ENCODE data around the gene DHRSX.

The DHRSX gene

DNA sequence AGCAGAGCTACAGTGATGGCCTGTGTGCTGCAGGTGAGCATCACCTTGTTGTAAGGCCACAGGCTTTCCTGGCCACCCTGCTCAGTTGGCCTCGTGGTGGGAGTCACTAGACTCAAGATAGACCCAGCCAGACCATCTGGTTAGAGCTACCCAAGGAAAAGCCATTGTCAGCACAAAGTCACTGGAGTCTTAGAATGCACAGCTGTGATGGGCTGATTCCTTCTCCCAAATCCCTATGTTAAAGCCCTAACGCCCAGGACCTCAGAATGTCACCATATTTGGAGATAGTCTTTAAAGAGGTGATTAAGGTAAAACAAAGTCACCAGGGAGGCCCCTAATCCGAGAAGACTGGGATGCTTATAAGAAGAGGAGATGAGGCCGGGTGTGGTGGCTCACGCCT is 173.4 kb downstream of the DHRSX start:
- H3K27me3 ChIP-seq = no peaks in the 10 kb centered on the region
- peaks cover 11 to 62% (median 41%) of the 10 kb centered on the region in 11 experiments; a peak in 19 of 22 replicates for H3K36me3 ChIP-seq
- H3K9me3 ChIP-seq (replicated peaks in 1 of 11) = peaks cover 43 to 72% (median 55%) of the 10 kb centered on the region in 11 experiments
- H3K4me3 ChIP-seq = no peak overlapping the region
- H3K9ac ChIP-seq = no peak overlapping the region
- TF ChIP-seq Cebpa-rat (IDR thresholded peaks at IDR 0.05) = no peak
- no peak overlapping the region for H3K27ac ChIP-seq
- no peak overlapping the region for H3K4me2 ChIP-seq
- H4K20me1 ChIP-seq = peaks cover 0 to 6% (median 0%) of the 10 kb centered on the region in 11 experiments; a peak in 3 of 22 replicates
- H3K4me1 ChIP-seq = peaks cover 0 to 13% (median 5%) of the 10 kb centered on the region in 10 experiments; a peak in 8 of 20 replicates

DNA sequence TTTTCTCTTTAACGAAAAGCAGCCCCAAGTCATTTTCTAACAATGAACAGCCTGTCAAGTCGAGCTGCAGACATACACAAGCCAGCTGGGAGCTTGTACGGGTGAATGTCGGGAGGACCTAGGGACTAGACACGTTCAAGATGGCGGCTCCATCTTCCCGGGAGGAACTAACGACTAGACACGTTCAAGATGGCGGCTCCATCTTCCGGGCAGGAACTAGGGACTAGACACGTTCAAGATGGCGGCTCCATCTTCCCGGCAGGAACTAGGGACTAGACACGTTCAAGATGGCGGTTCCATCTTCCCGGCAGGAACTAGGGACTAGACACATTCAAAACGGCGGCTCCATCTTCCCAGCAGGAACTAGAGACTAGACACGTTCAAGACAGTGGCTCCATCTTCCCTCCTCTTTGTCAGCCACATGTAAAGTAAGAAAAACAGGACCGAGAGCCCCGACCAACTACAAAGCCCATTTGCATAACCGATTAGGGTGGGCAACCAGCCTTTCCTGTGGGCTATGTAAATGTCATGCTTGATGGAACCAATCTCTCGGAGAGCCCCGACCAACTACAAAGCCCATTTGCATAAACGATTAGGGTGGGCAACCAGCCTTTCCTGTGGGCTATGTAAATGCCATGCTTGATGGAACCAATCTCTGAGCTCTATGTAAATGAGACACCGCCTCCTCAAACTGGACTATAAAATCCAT is 175.5 kb downstream of the DHRSX start:
- Histone ChIP-seq H3K9ac (peak overlapping the region in 4 of 11 experiments; percentile 24 to 50 (median 44); a peak in 6 of 22 replicates), H3K9me3 (replicated peaks in 1 of 11) (peaks cover 43 to 78% (median 58%) of the 10 kb centered on the region in 11 experiments), H3K27ac (peak overlapping the region in 9 of 11 experiments; percentile 39 to 74 (median 60); a peak in 17 of 22 replicates), H3K4me2 (peak overlapping the region in 10 of 11 experiments; percentile 0 to 45 (median 29); a peak in 16 of 22 replicates), H3K27me3 (no peaks in the 10 kb centered on the region), H4K20me1 (peaks cover 0 to 6% (median 0%) of the 10 kb centered on the region in 11 experiments; a peak in 1 of 22 replicates), H3K4me1 (peaks cover 14 to 30% (median 17%) of the 10 kb centered on the region in 10 experiments), H3K4me3 (peak overlapping the region in 9 of 10 experiments; percentile 19 to 48 (median 43); a peak in 15 of 20 replicates), H3K36me3 (peaks cover 11 to 66% (median 42%) of the 10 kb centered on the region in 11 experiments; a peak in 19 of 22 replicates)
- no peak for TF ChIP-seq Cebpa-rat (IDR thresholded peaks at IDR 0.05)

DNA sequence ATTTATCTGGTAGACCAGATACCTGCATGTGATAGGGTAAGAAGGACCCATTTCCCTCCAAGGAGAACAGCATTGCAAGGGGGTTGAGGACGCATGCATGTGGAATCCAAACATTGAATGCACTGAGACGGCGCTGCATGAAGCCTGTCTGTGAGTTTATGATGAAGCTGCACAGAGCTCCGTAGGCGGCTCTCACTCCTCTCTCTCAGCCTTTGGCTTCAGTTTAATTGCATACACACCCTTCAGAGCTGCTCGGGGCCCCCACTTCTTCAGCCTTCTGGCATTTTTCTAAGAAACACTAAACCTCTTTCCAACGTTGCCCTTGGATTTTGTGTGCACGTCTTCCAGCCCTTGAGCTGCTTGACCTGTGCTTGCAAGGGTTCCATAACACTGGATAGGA is 176.6 kb downstream of the DHRSX start:
- no peak for TF ChIP-seq Cebpa-rat (IDR thresholded peaks at IDR 0.05)
- peaks cover 14 to 31% (median 17%) of the 10 kb centered on the region in 10 experiments for H3K4me1 ChIP-seq
- no peak overlapping the region for H3K27ac ChIP-seq
- H3K9me3 ChIP-seq (replicated peaks in 1 of 11) = peaks cover 49 to 80% (median 55%) of the 10 kb centered on the region in 11 experiments
- H3K4me2 ChIP-seq = 0 out of 22 replicates have a peak overlapping the region, but pooled peaks of 1 of the 11 experiments have one; percentile 45
- peaks cover 11 to 66% (median 41%) of the 10 kb centered on the region in 11 experiments; a peak in 19 of 22 replicates for H3K36me3 ChIP-seq
- no peaks in the 10 kb centered on the region for H3K27me3 ChIP-seq
- peaks cover 0 to 6% (median 0%) of the 10 kb centered on the region in 11 experiments; a peak in 1 of 22 replicates for H4K20me1 ChIP-seq
- H3K9ac ChIP-seq = no peak overlapping the region
- 0 out of 20 replicates have a peak overlapping the region, but pooled peaks of 1 of the 10 experiments have one; percentile 34 for H3K4me3 ChIP-seq

DNA sequence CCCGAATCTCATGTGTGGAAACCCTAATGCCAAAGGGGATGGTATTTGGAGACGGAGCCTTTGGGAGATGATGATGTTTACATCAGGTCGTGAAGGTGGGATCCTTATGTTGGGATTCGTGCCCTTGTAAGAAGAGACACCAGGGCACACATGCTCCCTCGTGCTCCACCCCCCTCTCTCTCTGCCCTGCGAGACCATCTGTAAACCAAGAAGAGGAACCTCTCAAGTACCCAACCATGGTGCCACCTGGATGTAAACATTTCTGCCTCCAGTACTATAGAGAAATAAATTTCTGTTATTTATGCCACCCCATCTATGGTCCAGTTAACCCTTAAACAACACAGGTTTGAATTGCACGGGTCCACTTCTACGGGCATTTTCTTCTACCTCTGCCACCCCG is 179.4 kb downstream of the DHRSX start:
- H3K9me3 ChIP-seq (replicated peaks in 1 of 11) = peaks cover 41 to 63% (median 49%) of the 10 kb centered on the region in 11 experiments
- H3K9ac ChIP-seq = peak overlapping the region in 4 of 11 experiments; percentile 10 to 38 (median 24); a peak in 4 of 22 replicates
- peaks cover 14 to 28% (median 17%) of the 10 kb centered on the region in 10 experiments for H3K4me1 ChIP-seq
- peak overlapping the region in 9 of 11 experiments; percentile 23 to 66 (median 52); a peak in 17 of 22 replicates for H3K27ac ChIP-seq
- no peak overlapping the region for H3K4me3 ChIP-seq
- H3K4me2 ChIP-seq = peak overlapping the region; percentile 20 to 60 (median 49); a peak in 21 of 22 replicates
- peaks cover 15 to 63% (median 41%) of the 10 kb centered on the region in 11 experiments; a peak in 20 of 22 replicates for H3K36me3 ChIP-seq
- H4K20me1 ChIP-seq = peaks cover 0 to 6% (median 0%) of the 10 kb centered on the region in 11 experiments; a peak in 1 of 22 replicates
- TF ChIP-seq Cebpa-rat (IDR thresholded peaks at IDR 0.05) = no peak
- H3K27me3 ChIP-seq = no peaks in the 10 kb centered on the region

DNA sequence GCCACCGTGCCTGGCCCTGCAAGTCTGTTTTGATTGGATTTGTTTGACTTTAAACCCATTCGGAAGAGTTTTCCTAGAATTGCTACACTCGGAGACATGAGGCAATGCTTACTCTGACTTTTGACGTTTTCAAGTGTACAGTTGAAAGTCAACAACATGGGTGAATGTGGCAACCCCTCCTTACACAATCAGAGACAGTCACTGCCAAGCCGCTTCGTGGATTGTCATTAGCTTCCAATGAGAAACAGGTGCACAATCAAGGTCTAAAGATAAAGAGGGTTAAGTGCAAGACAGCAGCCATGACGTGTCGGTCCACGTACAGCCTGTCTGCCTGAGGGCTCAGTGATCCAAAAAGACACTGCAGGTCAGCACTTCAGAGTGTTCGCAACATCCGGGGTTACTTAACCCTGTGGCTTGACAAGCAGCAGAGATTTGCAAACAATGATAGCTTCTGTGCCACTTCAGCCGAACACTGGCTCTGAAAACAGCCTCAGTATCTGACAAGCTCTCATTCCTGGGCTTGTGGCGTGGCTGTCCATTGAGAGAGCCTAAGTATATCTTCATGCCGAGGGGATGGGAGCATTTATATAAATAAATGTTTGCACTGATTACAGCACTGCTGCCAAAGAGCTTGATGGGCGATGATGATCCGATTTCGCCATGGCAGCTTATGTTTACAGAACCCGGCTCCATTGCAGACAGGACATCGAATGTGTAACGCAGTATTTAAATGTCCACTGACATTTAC is 180.0 kb downstream of the DHRSX start:
- Histone ChIP-seq H3K9ac (peak overlapping the region in 5 of 11 experiments; percentile 3 to 38 (median 20); a peak in 6 of 22 replicates), H3K4me3 (no peak overlapping the region), H3K27me3 (no peaks in the 10 kb centered on the region), H3K4me1 (peaks cover 14 to 28% (median 17%) of the 10 kb centered on the region in 10 experiments), H3K27ac (peak overlapping the region in 9 of 11 experiments; percentile 23 to 66 (median 52); a peak in 17 of 22 replicates), H3K4me2 (peak overlapping the region; percentile 20 to 60 (median 49); a peak in 21 of 22 replicates), H4K20me1 (peaks cover 0 to 6% (median 0%) of the 10 kb centered on the region in 11 experiments; a peak in 1 of 22 replicates), H3K9me3 (replicated peaks in 1 of 11) (peaks cover 41 to 62% (median 47%) of the 10 kb centered on the region in 11 experiments), H3K36me3 (peaks cover 19 to 65% (median 43%) of the 10 kb centered on the region in 11 experiments)
- TF ChIP-seq Cebpa-rat (IDR thresholded peaks at IDR 0.05) = peak in 1 of 11 experiments; percentile 46; a peak in 1 of 22 replicates

DNA sequence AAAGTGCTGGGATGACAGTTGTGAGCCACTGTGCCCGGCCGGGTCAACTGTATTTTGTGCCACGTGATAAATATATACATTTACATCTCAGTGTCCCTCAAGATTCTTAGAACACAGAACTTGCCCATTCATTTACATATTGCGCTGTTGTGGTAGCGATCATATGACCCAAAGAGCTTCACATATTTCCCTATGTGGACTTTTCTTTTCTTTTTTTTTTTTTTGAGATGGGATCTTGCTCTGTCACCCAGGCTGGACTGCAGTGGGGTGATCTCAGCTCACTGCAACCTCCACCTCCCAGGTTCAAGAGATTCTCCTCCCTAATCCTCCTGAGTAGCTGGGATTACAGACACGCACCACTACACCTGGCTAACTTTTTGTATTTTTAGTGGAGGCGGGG is 180.7 kb downstream of the DHRSX start:
- peaks cover 25 to 65% (median 37%) of the 10 kb centered on the region in 11 experiments for H3K36me3 ChIP-seq
- no peak overlapping the region for H3K4me3 ChIP-seq
- H3K9me3 ChIP-seq (replicated peaks in 1 of 11) = peaks cover 40 to 59% (median 47%) of the 10 kb centered on the region in 11 experiments
- H3K9ac ChIP-seq = no peak overlapping the region; a peak in 1 of 22 replicates
- no peaks in the 10 kb centered on the region for H3K27me3 ChIP-seq
- TF ChIP-seq Cebpa-rat (IDR thresholded peaks at IDR 0.05) = no peak
- peaks cover 0 to 6% (median 0%) of the 10 kb centered on the region in 11 experiments; a peak in 1 of 22 replicates for H4K20me1 ChIP-seq
- H3K4me1 ChIP-seq = peaks cover 14 to 24% (median 16%) of the 10 kb centered on the region in 10 experiments
- peak overlapping the region in 10 of 11 experiments; percentile 20 to 60 (median 50); a peak in 12 of 22 replicates for H3K4me2 ChIP-seq
- H3K27ac ChIP-seq = peak overlapping the region in 7 of 11 experiments; percentile 35 to 66 (median 56); a peak in 7 of 22 replicates

DNA sequence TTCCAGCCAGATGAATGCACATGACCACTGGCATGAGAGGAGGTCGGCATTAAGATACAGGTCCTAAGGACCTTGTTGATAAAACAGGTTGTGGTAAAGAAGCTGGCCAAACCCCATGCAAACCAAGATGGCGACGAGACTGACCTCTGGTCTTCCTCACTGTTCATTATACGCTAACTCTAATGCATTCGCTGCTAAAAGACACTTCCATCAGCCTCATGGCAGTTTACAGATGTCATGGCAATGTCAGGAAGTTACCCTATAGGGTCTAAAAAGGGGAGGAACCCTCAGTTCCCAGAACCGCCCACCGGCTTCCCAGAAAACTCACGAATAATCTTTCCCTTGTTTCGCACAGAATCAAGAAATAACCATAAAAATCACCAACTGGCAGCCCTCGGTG is 182.4 kb downstream of the DHRSX start:
- no peak for TF ChIP-seq Cebpa-rat (IDR thresholded peaks at IDR 0.05)
- H3K4me2 ChIP-seq = no peak overlapping the region
- H3K36me3 ChIP-seq = peaks cover 11 to 53% (median 24%) of the 10 kb centered on the region in 11 experiments; a peak in 20 of 22 replicates
- peaks cover 0 to 6% (median 0%) of the 10 kb centered on the region in 11 experiments; a peak in 1 of 22 replicates for H4K20me1 ChIP-seq
- no peak overlapping the region for H3K27ac ChIP-seq
- no peak overlapping the region for H3K9ac ChIP-seq
- no peaks in the 10 kb centered on the region for H3K27me3 ChIP-seq
- H3K4me1 ChIP-seq = peaks cover 14 to 18% (median 15%) of the 10 kb centered on the region in 10 experiments
- H3K9me3 ChIP-seq (replicated peaks in 1 of 11) = peaks cover 23 to 42% (median 31%) of the 10 kb centered on the region in 11 experiments
- H3K4me3 ChIP-seq = no peak overlapping the region

DNA sequence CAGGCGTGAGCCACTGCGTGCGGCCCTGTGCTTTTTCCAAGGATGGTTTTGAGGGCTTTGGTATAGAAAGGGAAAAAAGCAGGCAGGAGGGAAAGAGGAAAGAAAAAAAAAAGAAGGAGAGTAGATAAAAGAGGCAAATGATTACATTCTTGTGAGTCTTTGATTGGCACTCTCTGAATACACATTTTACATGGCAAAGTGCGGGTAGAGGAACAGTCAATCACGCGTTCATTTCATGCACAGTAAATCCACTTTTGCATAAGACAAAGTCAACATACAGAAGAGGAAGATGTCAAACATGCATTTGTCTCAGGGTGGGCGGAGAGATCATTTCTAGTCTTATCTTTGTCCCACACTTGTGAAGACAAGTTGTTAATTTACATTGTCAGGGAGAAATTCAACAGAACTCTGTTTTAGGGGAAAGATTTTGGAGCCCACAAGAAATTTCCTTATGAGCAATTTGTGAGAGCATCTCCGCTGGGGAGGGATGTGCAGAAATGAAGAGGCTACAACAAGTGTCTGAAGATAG is 183.2 kb downstream of the DHRSX start:
- H3K36me3 ChIP-seq = peaks cover 4 to 48% (median 16%) of the 10 kb centered on the region in 11 experiments; a peak in 17 of 22 replicates
- H3K4me3 ChIP-seq = no peak overlapping the region
- H3K27ac ChIP-seq = no peak overlapping the region
- peaks cover 14 to 18% (median 15%) of the 10 kb centered on the region in 10 experiments for H3K4me1 ChIP-seq
- H3K9ac ChIP-seq = no peak overlapping the region
- no peaks in the 10 kb centered on the region for H3K27me3 ChIP-seq
- H3K9me3 ChIP-seq (replicated peaks in 1 of 11) = peaks cover 15 to 40% (median 25%) of the 10 kb centered on the region in 11 experiments
- no peak overlapping the region for H3K4me2 ChIP-seq
- peaks cover 0 to 6% (median 0%) of the 10 kb centered on the region in 11 experiments; a peak in 1 of 22 replicates for H4K20me1 ChIP-seq
- TF ChIP-seq Cebpa-rat (IDR thresholded peaks at IDR 0.05) = no peak
